Spleen (tissue), 7 donors: ENCODE data around the gene GXYLT2.

ENCODE experiments used
- CTCF ChIP-seq, 11 experiments: fragments of 200-600 bp in 7 of 11; fragments of 450-650 bp in 4 of 11; sonication (generic) in 4 of 11; IDR thresholded peaks in 8 of 11; conservative IDR thresholded peaks in 3 of 11; 1 replicate in 7 of 11; 2 replicates in 4 of 11; pipeline versions ENCODE4 v1.4.0 to v1.8.0; 2016 to 2021; ENCODE audit warnings: antibody characterized with exemption in 11 of 11, inconsistent platforms in 4 of 11, mild to moderate bottlenecking in 1 of 11
- POLR2A ChIP-seq, 3 donors: fragments of 450-650 bp; IDR thresholded peaks; one replicate each; pipeline ENCODE4 v1.5.1; 2017; ENCODE audit warnings: antibody characterized with exemption in 3 of 3, mild to moderate bottlenecking in 1 of 3
- donor health status: DM: no; HTN: no; CAD: no; lungs with moderate emphysema.
- donor health status: DM: no; HTN: no; CAD: no.
- donor health status: DM: no; HTN: no; CAD: no.

- TF ChIP-seq CTCF (IDR thresholded peaks at IDR 0.05 in 8 of 11, conservative IDR thresholded peaks at IDR 0.05 in 3 of 11) (no peak), POLR2A (IDR thresholded peaks at IDR 0.05) (no peak)
Observed at GRCh38 chr3:73009750-73010149, 121.9 kb downstream of the GXYLT2 start.
